Neuron (in vitro differentiated cells): ENCODE measurements around the gene TMEM271.
"Not testable (repeated sequence)": the region's sequence is repeated elsewhere in the genome, so short reads cannot be mapped to it uniquely, and the experiment has no call there.

ENCODE experiments used
- H2AFZ ChIP-seq: one replicate; pipeline ENCODE4 v1.6.1; 2013; ENCODE audit warnings: low read depth, mild to moderate bottlenecking, inconsistent platforms, low read length, moderate library complexity
- H3K27me3 ChIP-seq: one replicate; pipeline ENCODE4 v1.6.1; 2013; ENCODE audit warnings: low read length; ENCODE audit not compliant: insufficient read depth
- H3K36me3 ChIP-seq: one replicate; pipeline ENCODE4 v1.6.1; 2013; ENCODE audit warnings: low read length; ENCODE audit not compliant: insufficient read depth
- H3K4me1 ChIP-seq: one replicate; pipeline ENCODE4 v1.6.1; 2013; ENCODE audit warnings: low read length; ENCODE audit not compliant: insufficient read depth
- H3K4me3 ChIP-seq: 2 replicates; pipeline ENCODE4 v1.5.1; 2013; ENCODE audit warnings: mild to moderate bottlenecking, low read length, moderate library complexity
- H3K9me3 ChIP-seq: one replicate; pipeline ENCODE4 v1.6.1; 2013; ENCODE audit warnings: low read length

TMEM271 gene

GRCh38 chr4:560061-560460, 16.0 kb downstream of the TMEM271 start:
- H3K27me3 ChIP-seq = peaks cover 3% of the 10 kb centered on the region
- no peaks in the 10 kb centered on the region for H3K36me3 ChIP-seq
- H3K4me1 ChIP-seq = no peaks in the 10 kb centered on the region
- H2AFZ ChIP-seq = no peak overlapping the region
- H3K9me3 ChIP-seq = no peaks in the 10 kb centered on the region
- no peak overlapping the region for H3K4me3 ChIP-seq

- peaks cover 3% of the 10 kb centered on the region for H3K27me3 ChIP-seq
- no peak overlapping the region for H3K4me3 ChIP-seq
- H3K9me3 ChIP-seq = no peaks in the 10 kb centered on the region
- H3K36me3 ChIP-seq = no peaks in the 10 kb centered on the region
- no peak overlapping the region for H2AFZ ChIP-seq
- no peaks in the 10 kb centered on the region for H3K4me1 ChIP-seq
Measured at GRCh38 chr4:555566-556275, 20.4 kb downstream of the TMEM271 start.

- H3K36me3 ChIP-seq, H3K4me3 ChIP-seq, H2AFZ ChIP-seq, H3K27me3 ChIP-seq, H3K9me3 ChIP-seq, H3K4me1 ChIP-seq: not testable (repeated sequence)
Measured at GRCh38 chr4:554793-555320, 21.2 kb downstream of the TMEM271 start.

GRCh38 chr4:552019-552418, 24.1 kb downstream of the TMEM271 start:
- H3K36me3 ChIP-seq = no peaks in the 10 kb centered on the region
- no peaks in the 10 kb centered on the region for H3K9me3 ChIP-seq
- H2AFZ ChIP-seq = no peak overlapping the region
- H3K27me3 ChIP-seq = peaks cover 2% of the 10 kb centered on the region
- H3K4me1 ChIP-seq = peaks cover 4% of the 10 kb centered on the region
- no peak overlapping the region for H3K4me3 ChIP-seq

GRCh38 chr4:550268-550667, 25.8 kb downstream of the TMEM271 start:
- not testable (repeated sequence) for H3K27me3 ChIP-seq, H3K36me3 ChIP-seq, H3K9me3 ChIP-seq, H3K4me1 ChIP-seq, H3K4me3 ChIP-seq, H2AFZ ChIP-seq

GRCh38 chr4:548976-549375, 27.1 kb downstream of the TMEM271 start:
- Histone ChIP-seq H3K9me3 (no peaks in the 10 kb centered on the region), H2AFZ (no peak overlapping the region), H3K4me3 (no peak overlapping the region), H3K36me3 (no peaks in the 10 kb centered on the region), H3K4me1 (peaks cover 4% of the 10 kb centered on the region), H3K27me3 (peaks cover 2% of the 10 kb centered on the region)

GRCh38 chr4:545612-546011, 30.5 kb downstream of the TMEM271 start:
- H3K9me3 ChIP-seq = no peaks in the 10 kb centered on the region
- H2AFZ ChIP-seq = no peak overlapping the region
- no peak overlapping the region for H3K4me3 ChIP-seq
- no peaks in the 10 kb centered on the region for H3K36me3 ChIP-seq
- H3K27me3 ChIP-seq = peaks cover 2% of the 10 kb centered on the region
- H3K4me1 ChIP-seq = peaks cover 4% of the 10 kb centered on the region

GRCh38 chr4:544386-545105, 31.5 kb downstream of the TMEM271 start:
- Histone ChIP-seq H3K4me3 (no peak overlapping the region), H2AFZ (no peak overlapping the region), H3K9me3 (no peaks in the 10 kb centered on the region), H3K4me1 (peaks cover 4% of the 10 kb centered on the region), H3K27me3 (peaks cover 2% of the 10 kb centered on the region), H3K36me3 (no peaks in the 10 kb centered on the region)

- Histone ChIP-seq H3K4me3 (no peak overlapping the region), H3K27me3 (no peaks in the 10 kb centered on the region), H3K9me3 (no peaks in the 10 kb centered on the region), H3K4me1 (no peaks in the 10 kb centered on the region), H2AFZ (no peak overlapping the region), H3K36me3 (peaks cover 24% of the 10 kb centered on the region)
Measured at GRCh38 chr4:541271-541670, 34.8 kb downstream of the TMEM271 start.

GRCh38 chr4:538542-539142, 37.5 kb downstream of the TMEM271 start:
- Histone ChIP-seq H3K4me1 (no peaks in the 10 kb centered on the region), H3K4me3 (no peak overlapping the region), H3K27me3 (no peaks in the 10 kb centered on the region), H3K9me3 (no peaks in the 10 kb centered on the region), H3K36me3 (peaks cover 47% of the 10 kb centered on the region), H2AFZ (no peak overlapping the region)

GRCh38 chr4:537436-538264, 38.4 kb downstream of the TMEM271 start:
- H3K4me1 ChIP-seq = no peaks in the 10 kb centered on the region
- H3K9me3 ChIP-seq = no peaks in the 10 kb centered on the region
- H3K27me3 ChIP-seq = no peaks in the 10 kb centered on the region
- peaks cover 57% of the 10 kb centered on the region for H3K36me3 ChIP-seq
- no peak overlapping the region for H3K4me3 ChIP-seq
- no peak overlapping the region for H2AFZ ChIP-seq

- H3K4me3 ChIP-seq = no peak overlapping the region
- no peak overlapping the region for H2AFZ ChIP-seq
- H3K27me3 ChIP-seq = no peaks in the 10 kb centered on the region
- H3K9me3 ChIP-seq = no peaks in the 10 kb centered on the region
- H3K4me1 ChIP-seq = no peaks in the 10 kb centered on the region
- peaks cover 68% of the 10 kb centered on the region for H3K36me3 ChIP-seq
Measured at GRCh38 chr4:536351-536972, 39.6 kb downstream of the TMEM271 start.
